Aorta (tissue), 5 donors: Measurements from ENCODE around the gene MAP3K4. TPM values are rescaled to one million over a fixed set of nuclear protein-coding genes. Genes with fewer than 3 reads are reported as not detected.

Source experiments
- ATAC-seq: fragments of 200-7000 bp; cut with Tn5 transposase; one replicate; pipeline ENCODE4 v1.9.1; 2022; ENCODE audit warnings: moderate library complexity; ENCODE audit not compliant: low FRiP score
- DNase-seq, 2 donors: peaks; one replicate each; pipeline ENCODE4 v3.0.0-alpha.2; 2020
- H3K27ac ChIP-seq, 2 donors: one replicate each; pipeline ENCODE4 v1.5.1; 2013; ENCODE audit warnings: low read length in 2 of 2, mild to moderate bottlenecking in 2 of 2, moderate library complexity in 2 of 2, control low read depth in 1 of 2, inconsistent platforms in 1 of 2, low read depth in 1 of 2
- H3K27me3 ChIP-seq, 2 donors: one replicate each; pipeline ENCODE4 v1.6.1; 2013; ENCODE audit warnings: control low read depth in 1 of 2, low read length in 1 of 2, mild to moderate bottlenecking in 1 of 2, moderate library complexity in 1 of 2; ENCODE audit not compliant: insufficient read depth in 2 of 2, control insufficient read depth in 1 of 2
- H3K36me3 ChIP-seq, 2 donors: one replicate each; pipeline ENCODE4 v1.6.1; 2013; ENCODE audit warnings: control low read depth in 1 of 2, low read length in 1 of 2, mild to moderate bottlenecking in 1 of 2; ENCODE audit not compliant: insufficient read depth in 2 of 2, control insufficient read depth in 1 of 2
- H3K4me1 ChIP-seq, 2 donors: one replicate each; pipeline ENCODE4 v1.6.1; 2013; ENCODE audit warnings: low read length in 2 of 2, control low read depth in 1 of 2, mild to moderate bottlenecking in 1 of 2, moderate library complexity in 1 of 2; ENCODE audit not compliant: insufficient read depth in 2 of 2, control insufficient read depth in 1 of 2
- H3K4me3 ChIP-seq, 2 donors: one replicate each; pipeline ENCODE4 v1.5.1; 2013; ENCODE audit warnings: low read length in 2 of 2, control low read depth in 1 of 2, mild to moderate bottlenecking in 1 of 2
- H3K9me3 ChIP-seq: one replicate; pipeline ENCODE4 v1.6.1; 2013; ENCODE audit warnings: mild to moderate bottlenecking, low read length; ENCODE audit not compliant: control insufficient read depth
- WGBS, 2 donors: extraction: QIAGEN DNeasy Blood & Tissue Kit; methylation state at CpG; one replicate each; pipeline ENCODE4 v1.1.7; 2013; 5-methylcytosine and 5-hydroxymethylcytosine counted together
- intact Hi-C, 2 donors: fragments of 100-400 bp; cut with DNase I; formaldehyde crosslinking; loops; one replicate each; pipeline versions ENCODE4 v1.14.2 to v1.15.0; 2022
- polyA plus RNA-seq, 2 donors: library from polyadenylated mRNA; stranded (reverse); fragments of 200-250 nt; gene quantifications; one replicate each; pipeline ENCODE4 v1.2.3, GENCODE V29; 2013
- total RNA-seq, 2 donors: library from RNA; stranded (reverse); fragmentation: NEBNext Ultra II Directional; extraction: Animal tissue kit (Norgen Biotek cat#: 25700); gene quantifications; one replicate each; pipeline ENCODE4 v1.2.1, GENCODE V29; 2021
- donor health status: healthy with polysubstance abuse.
- donor health status: Bipolar disorder and iron deficiency.
- donor health status: DM: no; HTN: no; CAD: no.
- donor health status: DM: no; HTN: no; CAD: no.
- donor health status: DM: yes; HTN: yes; CAD: no.

MAP3K4 gene
- total and polyA plus RNA-seq, 4 donors, result 5.3 to 63.7 (median 32.8) TPM

GRCh38 chr6:161161889-161162624 is 170.5 kb downstream of the MAP3K4 start:
- no peak overlapping the region for H3K27ac ChIP-seq
- H3K4me1 ChIP-seq, result peaks cover 0 to 2% of the 10 kb centered on the region in 2 donors
- DNase-seq (no peak), ATAC-seq (no peak)
- no peaks in the 10 kb centered on the region for H3K27me3 ChIP-seq
- WGBS, 2 donors, result 93% methylated on average over 16 of the region's 16 CpGs
- no peaks in the 10 kb centered on the region for H3K9me3 ChIP-seq
- H3K36me3 ChIP-seq, result no peaks in the 10 kb centered on the region
- no peak overlapping the region for H3K4me3 ChIP-seq
- intact Hi-C loops, result no loop called here

GRCh38 chr6:161162722-161163121 is 171.2 kb downstream of the MAP3K4 start:
- no peak for DNase-seq
- peaks cover 0 to 2% of the 10 kb centered on the region in 2 donors for H3K4me1 ChIP-seq
- H3K36me3 ChIP-seq, result no peaks in the 10 kb centered on the region
- H3K27ac ChIP-seq, result no peak overlapping the region
- WGBS, 2 donors, result 27 to 29% methylated on average over 9 of the region's 9 CpGs
- intact Hi-C loops, result no loop called here
- no peaks in the 10 kb centered on the region for H3K27me3 ChIP-seq
- H3K9me3 ChIP-seq, result no peaks in the 10 kb centered on the region
- no peak for ATAC-seq
- H3K4me3 ChIP-seq, result no peak overlapping the region

- Histone ChIP-seq H3K4me1 (peaks cover 0 to 2% of the 10 kb centered on the region in 2 donors), H3K27ac (no peak overlapping the region), H3K4me3 (no peak overlapping the region), H3K9me3 (no peaks in the 10 kb centered on the region), H3K36me3 (no peaks in the 10 kb centered on the region), H3K27me3 (no peaks in the 10 kb centered on the region)
- ATAC-seq (no peak), DNase-seq (no peak)
- 92 to 95% methylated on average over 13 of the region's 13 CpGs for WGBS, 2 donors
- intact Hi-C loops, result no loop called here
Measured at GRCh38 chr6:161163466-161164181, 172.1 kb downstream of the MAP3K4 start.

GRCh38 chr6:161164182-161164625 is 172.6 kb downstream of the MAP3K4 start:
- no peak overlapping the region for H3K27ac ChIP-seq
- no peaks in the 10 kb centered on the region for H3K36me3 ChIP-seq
- 96 to 97% methylated on average over 9 of the region's 9 CpGs for WGBS, 2 donors
- no peak for ATAC-seq
- no peaks in the 10 kb centered on the region for H3K27me3 ChIP-seq
- no peak for DNase-seq
- no peaks in the 10 kb centered on the region for H3K9me3 ChIP-seq
- no peak overlapping the region for H3K4me3 ChIP-seq
- intact Hi-C loops, result no loop called here
- peaks cover 0 to 2% of the 10 kb centered on the region in 2 donors for H3K4me1 ChIP-seq

GRCh38 chr6:161166176-161166575 is 174.6 kb downstream of the MAP3K4 start:
- Histone ChIP-seq H3K36me3 (no peaks in the 10 kb centered on the region), H3K4me3 (no peak overlapping the region), H3K27ac (no peak overlapping the region), H3K9me3 (no peaks in the 10 kb centered on the region), H3K4me1 (peaks cover 0 to 2% of the 10 kb centered on the region in 2 donors), H3K27me3 (no peaks in the 10 kb centered on the region)
- DNase-seq, result no peak
- no peak for ATAC-seq
- intact Hi-C loops, result no loop called here
- 91 to 96% methylated on average over 11 of the region's 11 CpGs for WGBS, 2 donors

GRCh38 chr6:161166677-161167076 is 175.1 kb downstream of the MAP3K4 start:
- 97 to 100% methylated on average over 5 of the region's 5 CpGs for WGBS, 2 donors
- peaks cover 0 to 2% of the 10 kb centered on the region in 2 donors for H3K4me1 ChIP-seq

More at GRCh38 chr6:161166677-161167076, 175.1 kb downstream of the MAP3K4 start:
- intact Hi-C loops, result no loop called here
- Histone ChIP-seq H3K9me3 (no peaks in the 10 kb centered on the region), H3K27me3 (no peaks in the 10 kb centered on the region), H3K27ac (no peak overlapping the region), H3K4me3 (no peak overlapping the region), H3K36me3 (no peaks in the 10 kb centered on the region)
- no peak for DNase-seq
- no peak for ATAC-seq
